Activated CD8-positive, alpha-beta memory T cell treated with anti-CD3 and anti-CD28 coated beads for 36 hours (primary cell): ENCODE data around the gene PRCD. TPM values are rescaled to one million over a fixed set of nuclear protein-coding genes. Genes with fewer than 3 reads are reported as not detected.

Source experiments
- CTCF ChIA-PET: fragments of 350-600 bp; sonication (Branson Sonifier 250); formaldehyde crosslinking; loops from one replicate; lab custom pipeline; 2021; ENCODE audit warnings: antibody characterized with exemption; lab: Charles Lee
- POLR2A ChIA-PET: fragments of 350-600 bp; sonication (Branson Sonifier 250); formaldehyde crosslinking; loops from one replicate; lab custom pipeline; 2021; ENCODE audit warnings: antibody characterized with exemption; lab: Charles Lee
- total RNA-seq, 2 experiments: library from RNA; stranded (reverse); gene quantifications; one replicate each; pipeline ENCODE4 v1.2.3, GENCODE V29; 2021

PRCD gene
- total RNA-seq, 2 experiments from 2014 or later, result 0.08 TPM; not detected in 1

DNA sequence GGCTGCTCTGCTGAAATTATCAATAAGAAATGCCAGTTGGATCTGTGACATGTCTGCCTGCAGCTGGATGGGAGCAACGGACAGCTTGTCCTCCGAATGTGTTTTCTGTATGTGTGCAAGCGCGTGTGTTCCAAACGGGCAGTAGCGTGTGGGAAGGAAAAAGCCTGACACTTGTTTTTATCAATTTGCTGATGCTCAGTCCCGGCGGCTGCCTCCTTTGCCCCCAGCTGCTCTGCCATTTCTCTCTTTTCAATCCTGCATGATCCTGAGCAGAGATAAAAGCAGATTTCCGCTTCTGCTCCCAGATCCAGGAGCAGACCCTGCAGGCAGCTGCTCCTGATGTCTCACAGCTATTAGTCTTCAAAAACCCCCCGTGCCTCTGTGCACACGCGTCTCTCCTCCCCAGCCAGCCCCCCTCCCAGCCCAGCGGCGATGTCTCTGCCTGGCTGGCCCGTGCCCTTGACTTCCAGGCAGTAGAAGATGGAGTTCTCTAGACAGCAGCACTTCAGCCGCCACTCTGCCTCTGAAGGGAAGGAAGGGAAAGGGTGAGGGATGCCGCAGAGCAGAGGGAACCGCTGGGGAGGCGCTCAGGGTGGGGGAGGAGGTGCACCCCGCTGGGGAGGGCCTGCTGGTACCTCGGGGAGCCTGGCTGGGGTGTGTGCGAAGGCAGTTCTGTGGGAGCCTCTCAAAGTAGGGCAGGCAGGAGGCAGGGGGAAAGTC lies 4.1 kb downstream of the PRCD start:
- ChIA-PET CTCF (interaction anchor here (0.6 to 3.7 kb wide), 7 partner anchors 13 to 137 kb away, joined by 3 to 25 read pairs (median 5); partner anchors contain the start of gene ST6GALNAC2), POLR2A (no interaction called here)

DNA sequence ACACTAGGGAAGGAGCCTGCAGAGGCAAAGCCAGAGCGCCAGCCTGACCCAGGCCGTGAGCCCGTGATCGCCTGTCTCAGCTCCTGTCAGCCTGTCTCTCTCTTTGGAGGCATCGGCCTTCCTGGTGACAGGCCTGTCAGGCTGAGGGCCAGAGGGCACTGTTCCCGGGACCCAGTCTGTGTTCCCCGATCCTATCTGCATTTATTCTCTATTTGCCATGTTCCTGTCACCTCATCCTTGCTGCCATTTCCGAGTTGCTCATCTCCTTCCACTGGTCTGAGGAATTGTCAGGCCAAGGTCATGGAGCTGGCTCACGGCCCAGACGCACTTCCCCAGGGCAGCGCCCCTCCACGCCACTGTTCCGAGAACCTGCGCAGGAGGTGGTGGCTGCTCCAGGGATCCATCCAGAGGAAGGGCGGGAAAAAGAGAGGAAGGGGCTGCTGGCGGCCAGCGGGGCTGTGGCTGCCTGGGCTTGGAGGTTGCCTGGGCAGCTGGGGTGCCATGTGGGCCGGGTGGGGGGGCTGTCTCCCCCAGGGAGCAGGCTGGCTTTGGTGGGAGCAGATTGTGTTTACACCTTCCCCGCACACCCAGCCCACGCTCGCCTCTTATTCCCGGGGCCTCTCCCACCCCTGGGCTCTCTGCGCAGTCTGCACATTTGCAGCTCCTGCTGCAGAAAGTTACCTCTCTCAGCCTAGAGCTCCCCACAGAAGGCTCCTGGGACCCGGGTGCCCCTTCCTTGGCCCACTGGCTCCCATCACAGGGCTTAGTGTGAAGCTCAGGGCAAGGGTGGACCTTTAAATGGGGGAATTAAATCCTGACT lies 4.9 kb downstream of the PRCD start:
- CTCF ChIA-PET, result interaction anchor here (1.0 to 3.7 kb wide), 4 partner anchors 8 to 170 kb away, joined by 3 to 25 read pairs (median 5); no protein-coding TSS in a partner anchor
- POLR2A ChIA-PET, result no interaction called here

GRCh38 chr17:76545918-76546555 lies 6.2 kb downstream of the PRCD start:
- CTCF ChIA-PET, result interaction anchor here (0.9 to 3.7 kb wide), 8 partner anchors 10 to 169 kb away, joined by 3 to 25 read pairs (median 5); no protein-coding TSS in a partner anchor
- POLR2A ChIA-PET, result interaction anchor here (1.0 kb wide), 1 partner anchor 125 kb away, joined by 3 read pairs; no protein-coding TSS in a partner anchor

- ChIA-PET POLR2A (no interaction called here), CTCF (interaction anchor here (0.8 to 3.7 kb wide), 9 partner anchors 9 to 135 kb away, joined by 3 to 25 read pairs (median 5); partner anchors contain the start of gene CYGB)
These were observed 6.8 kb downstream of the PRCD start for GRCh38 chr17:76546556-76547182.

DNA sequence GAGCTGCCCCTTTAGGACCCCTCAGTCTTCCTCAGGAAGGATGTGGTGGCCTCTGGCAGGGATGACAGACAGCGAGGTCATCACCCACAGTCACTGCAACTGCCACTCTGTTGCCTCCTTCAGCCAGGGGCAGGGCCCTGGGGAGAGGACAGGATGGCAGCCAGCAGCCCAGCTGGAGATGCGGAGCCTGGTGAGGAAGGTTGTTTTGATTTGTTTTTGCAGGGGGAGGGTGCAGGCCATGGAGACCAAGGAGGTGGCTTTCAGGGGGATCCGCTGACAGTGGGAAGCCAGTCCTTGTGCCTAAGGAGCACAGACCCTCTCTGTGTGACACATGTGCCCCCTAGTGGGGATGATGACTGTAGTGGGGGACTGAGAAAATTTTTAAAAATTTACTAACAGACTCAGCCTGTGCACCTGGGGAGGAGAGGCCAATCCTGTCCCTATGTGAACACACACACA lies 7.4 kb downstream of the PRCD start:
- ChIA-PET POLR2A (no interaction called here), CTCF (interaction anchor here (0.8 to 3.7 kb wide), 8 partner anchors 10 to 134 kb away, joined by 3 to 25 read pairs (median 5); partner anchors contain the start of gene CYGB)

GRCh38 chr17:76547642-76548202 lies 7.9 kb downstream of the PRCD start:
- POLR2A ChIA-PET, result interaction anchor here (0.6 kb wide), 1 partner anchor 9 kb away, joined by 3 read pairs; no protein-coding TSS in a partner anchor
- CTCF ChIA-PET, result interaction anchor here (1.2 to 3.7 kb wide), 5 partner anchors 10 to 134 kb away, joined by 3 to 25 read pairs (median 5); no protein-coding TSS in a partner anchor

DNA sequence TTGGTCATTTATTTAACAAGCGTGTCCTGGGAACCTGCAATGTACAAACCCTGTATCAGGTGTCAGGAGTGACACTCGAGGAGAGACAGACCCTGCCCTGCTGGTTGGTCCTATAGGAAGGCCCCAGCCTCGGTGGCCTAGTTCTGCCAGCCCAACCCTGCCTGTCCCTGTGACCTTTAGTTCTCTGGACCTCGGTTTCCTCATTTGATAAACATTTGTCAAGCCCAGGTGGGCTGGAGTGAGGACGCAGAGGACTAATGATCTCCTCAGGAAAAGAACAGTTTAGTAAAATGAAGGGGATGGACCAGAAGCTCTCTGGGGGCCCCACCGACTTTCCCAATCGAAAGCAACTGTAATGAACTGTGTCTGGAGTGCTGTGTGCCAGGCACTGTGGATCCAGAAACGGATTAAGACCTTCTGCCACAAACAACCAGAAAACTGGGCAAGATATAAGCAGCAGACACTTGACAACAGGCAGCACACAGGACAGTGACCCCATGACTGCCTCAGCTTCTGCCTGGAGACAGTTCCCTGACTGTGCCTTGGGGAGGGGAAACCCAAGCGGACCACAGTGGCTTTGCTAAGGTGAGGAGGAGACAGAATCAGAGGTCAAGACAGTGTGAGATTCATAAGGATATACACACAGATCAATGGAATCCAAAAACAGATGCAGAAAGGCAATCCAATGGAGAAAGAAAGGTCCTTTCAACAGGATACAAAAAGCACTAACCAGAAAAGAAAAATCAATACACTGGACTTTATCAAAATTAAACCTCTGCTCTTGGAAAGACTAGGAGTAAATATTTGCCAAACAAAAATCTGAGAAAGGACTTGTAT lies 8.8 kb downstream of the PRCD start:
- POLR2A ChIA-PET, result interaction anchor here (0.6 kb wide), 1 partner anchor 8 kb away, joined by 3 read pairs; no protein-coding TSS in a partner anchor

DNA sequence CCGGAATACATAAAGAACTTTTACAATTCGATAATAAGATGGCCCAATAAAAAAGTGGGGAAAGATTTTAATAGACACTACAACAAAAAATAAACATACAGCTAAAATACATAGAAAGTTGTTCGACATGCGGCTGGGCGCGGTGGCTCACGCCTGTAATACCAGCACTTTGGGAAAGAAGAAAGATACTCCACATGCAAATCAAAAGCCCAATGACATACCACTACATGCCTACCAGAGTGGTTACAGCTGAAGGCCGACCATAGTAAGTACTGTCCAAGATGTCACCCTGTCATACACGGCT lies 9.3 kb downstream of the PRCD start:
- CTCF ChIA-PET, result interaction anchor here (1.5 kb wide), 1 partner anchor 26 kb away, joined by 5 read pairs; no protein-coding TSS in a partner anchor
- POLR2A ChIA-PET, result no interaction called here

More for the DNA sequence above, 8.8 kb downstream of the PRCD start:
- CTCF ChIA-PET, result interaction anchor here (1.5 kb wide), 1 partner anchor 26 kb away, joined by 5 read pairs; no protein-coding TSS in a partner anchor

- ChIA-PET CTCF (interaction anchor here (1.5 kb wide), 1 partner anchor 27 kb away, joined by 5 read pairs; no protein-coding TSS in a partner anchor), POLR2A (no interaction called here)
These were observed 9.7 kb downstream of the PRCD start for GRCh38 chr17:76549539-76549938.

DNA sequence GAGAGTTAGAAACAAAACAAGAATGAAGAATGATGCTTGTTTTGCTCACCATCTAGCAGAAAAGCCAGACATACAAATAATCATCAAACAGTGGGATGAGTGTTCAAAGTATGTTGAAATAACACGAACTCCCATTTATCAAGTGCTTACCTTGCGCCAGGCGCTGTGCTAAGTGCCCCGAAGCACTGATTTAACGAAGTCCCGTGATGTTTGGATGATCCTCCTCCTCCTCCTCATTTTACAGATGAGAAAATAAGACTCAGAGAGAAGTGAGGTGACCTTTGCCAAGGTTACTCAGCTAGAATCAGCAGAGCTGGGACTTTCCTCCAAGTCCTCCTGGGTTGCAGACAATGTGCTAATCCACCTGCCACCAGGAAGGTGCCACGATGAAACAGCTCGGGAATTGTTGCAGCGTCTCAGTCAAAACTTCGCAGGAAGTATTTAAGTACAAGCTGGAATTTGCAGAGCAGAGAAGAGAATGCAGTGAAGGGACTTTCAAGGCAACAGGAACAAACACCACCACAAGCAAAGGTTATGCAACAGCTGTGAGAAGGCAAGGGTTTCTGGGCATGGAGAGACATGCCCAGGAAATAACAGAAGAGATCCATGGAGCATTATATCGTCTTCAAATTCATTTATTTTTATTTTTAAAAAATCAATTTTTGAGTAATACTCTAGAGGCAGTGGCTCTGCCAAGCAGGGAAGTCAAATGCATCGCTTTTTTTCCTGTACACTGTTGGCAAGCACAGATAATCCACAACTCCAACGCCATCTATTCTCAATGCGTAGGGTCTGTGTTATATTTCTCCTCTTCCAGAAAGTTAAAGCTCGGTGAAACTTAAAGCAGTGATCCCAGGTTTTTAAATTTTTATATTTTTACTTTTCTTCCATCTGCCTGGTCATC lies 11.1 kb downstream of the PRCD start:
- POLR2A ChIA-PET, result interaction anchor here (0.5 to 0.6 kb wide), 2 partner anchors 12 to 121 kb away, joined by 3 to 5 read pairs; no protein-coding TSS in a partner anchor
- CTCF ChIA-PET, result interaction anchor here (0.7 to 1.4 kb wide), 6 partner anchors 9 to 35 kb away, joined by 3 to 4 read pairs (median 3); partner anchors contain the start of gene ST6GALNAC2

DNA sequence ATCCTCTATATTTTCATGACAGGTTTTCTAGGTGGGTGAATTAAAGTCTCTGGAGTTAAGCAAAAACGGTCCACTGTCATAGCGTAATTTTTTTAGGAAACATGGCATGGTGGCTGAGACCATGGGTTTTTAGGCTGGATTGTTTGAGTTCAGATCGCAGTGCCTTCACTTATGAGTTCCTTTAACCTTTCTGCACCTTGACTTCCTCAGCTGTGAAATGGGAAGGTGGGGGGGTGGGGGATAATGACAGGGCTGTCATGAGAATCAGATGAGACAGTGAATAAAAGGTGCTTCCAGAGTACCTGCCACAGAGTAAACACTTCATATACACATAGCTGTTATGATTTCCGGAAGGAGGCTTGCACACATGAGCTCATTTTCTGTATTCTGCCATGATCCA lies 11.8 kb downstream of the PRCD start:
- ChIA-PET POLR2A (no interaction called here), CTCF (interaction anchor here (0.7 to 1.4 kb wide), 6 partner anchors 10 to 35 kb away, joined by 3 to 4 read pairs (median 3); partner anchors contain the start of gene ST6GALNAC2)

GRCh38 chr17:76553178-76553908 lies 13.5 kb downstream of the PRCD start:
- ChIA-PET CTCF (interaction anchor here (0.5 kb wide), 1 partner anchor 35 kb away, joined by 3 read pairs; no protein-coding TSS in a partner anchor), POLR2A (interaction anchor here (0.6 kb wide), 1 partner anchor 286 kb away, joined by 15 read pairs; no protein-coding TSS in a partner anchor)

GRCh38 chr17:76554131-76554530 lies 14.3 kb downstream of the PRCD start:
- POLR2A ChIA-PET, result no interaction called here
- CTCF ChIA-PET, result no interaction called here

DNA sequence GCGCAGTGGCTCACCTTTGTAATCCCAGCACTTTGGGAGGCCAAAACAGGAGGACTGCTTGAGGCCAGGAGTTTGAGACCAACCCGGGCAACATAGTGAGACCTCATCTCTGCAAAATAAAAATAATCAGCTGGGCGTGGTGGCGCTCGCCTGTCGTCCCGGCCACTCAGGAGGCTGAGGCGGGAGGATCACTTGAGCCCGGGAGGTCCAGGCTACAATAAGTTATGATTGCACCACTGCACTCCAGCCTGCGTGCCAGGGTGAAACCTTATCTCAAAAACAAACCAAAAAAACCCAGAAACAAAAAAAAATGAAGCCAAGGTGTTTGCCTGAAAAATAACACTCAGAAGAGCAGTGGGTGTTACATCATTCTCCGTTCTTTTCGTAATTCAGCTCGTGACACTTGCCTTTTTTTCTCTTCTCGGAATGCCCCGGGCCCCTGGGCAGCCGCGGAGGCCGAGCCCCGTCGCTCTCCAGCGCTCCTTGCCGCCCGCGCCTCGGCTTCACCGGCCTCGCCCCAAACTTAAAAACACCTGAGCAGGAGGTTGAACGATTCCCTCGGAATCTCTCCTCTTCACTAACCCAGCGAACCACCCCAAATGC lies 17.0 kb downstream of the PRCD start:
- ChIA-PET CTCF (interaction anchor here (0.8 to 3.7 kb wide), 13 partner anchors 10 to 115 kb away, joined by 3 to 21 read pairs (median 7); partner anchors contain the start of gene ST6GALNAC2), POLR2A (interaction anchor here (0.6 to 2.2 kb wide), 15 partner anchors 9 to 173 kb away, joined by 3 to 11 read pairs (median 4); partner anchors contain the start of genes JMJD6, METTL23, SPHK1 and ST6GALNAC2)
